Spleen (tissue), 7 donors: ENCODE measurements around the gene EFNB2.

Experiments
- CTCF ChIP-seq, 11 experiments: fragments of 200-600 bp in 7 of 11; fragments of 450-650 bp in 4 of 11; sonication (generic) in 4 of 11; IDR thresholded peaks in 8 of 11; conservative IDR thresholded peaks in 3 of 11; 1 replicate in 7 of 11; 2 replicates in 4 of 11; pipeline versions ENCODE4 v1.4.0 to v1.8.0; 2016 to 2021; ENCODE audit warnings: antibody characterized with exemption in 11 of 11, inconsistent platforms in 4 of 11, mild to moderate bottlenecking in 1 of 11
- POLR2A ChIP-seq, 3 donors: fragments of 450-650 bp; IDR thresholded peaks; one replicate each; pipeline ENCODE4 v1.5.1; 2017; ENCODE audit warnings: antibody characterized with exemption in 3 of 3, mild to moderate bottlenecking in 1 of 3
- POLR2AphosphoS5 ChIP-seq, 3 donors: sonication (generic); formaldehyde crosslinking; IDR thresholded peaks; one replicate each; pipeline ENCODE4 v1.5.1; 2017; ENCODE audit warnings: antibody characterized with exemption in 3 of 3
- donor health status: DM: no; HTN: no; CAD: no; lungs with moderate emphysema.
- donor health status: DM: no; HTN: no; CAD: no.
- donor health status: DM: no; HTN: no; CAD: no.

- TF ChIP-seq CTCF (IDR thresholded peaks at IDR 0.05 in 8 of 11, conservative IDR thresholded peaks at IDR 0.05 in 3 of 11) (no peak), POLR2A (IDR thresholded peaks at IDR 0.05) (no peak), POLR2AphosphoS5 (IDR thresholded peaks at IDR 0.05) (no peak)
Measured at GRCh38 chr13:106561551-106562170, 26.2 kb upstream of the EFNB2 start.
